Measurements from ENCODE around the gene MED22.
A peak's percentile ranks its signal among the peaks of the same experiment; 100 is the strongest.
"Not testable (repeated sequence)": the region's sequence is repeated elsewhere in the genome, so short reads cannot be mapped to it uniquely, and the experiment has no call there.

Gene MED22

GRCh38 chr9:133347985-133348717 is at the start of gene MED22, which contains the start of gene RPL7A:
MED22 (minus strand) TSS chr9:133348131; CDS start chr9:133346662, 1,469 bp downstream.
RPL7A (plus strand) TSS chr9:133348218; CDS start chr9:133348244, 26 bp downstream.
- peak; percentile 94 for DNase-seq

DNA sequence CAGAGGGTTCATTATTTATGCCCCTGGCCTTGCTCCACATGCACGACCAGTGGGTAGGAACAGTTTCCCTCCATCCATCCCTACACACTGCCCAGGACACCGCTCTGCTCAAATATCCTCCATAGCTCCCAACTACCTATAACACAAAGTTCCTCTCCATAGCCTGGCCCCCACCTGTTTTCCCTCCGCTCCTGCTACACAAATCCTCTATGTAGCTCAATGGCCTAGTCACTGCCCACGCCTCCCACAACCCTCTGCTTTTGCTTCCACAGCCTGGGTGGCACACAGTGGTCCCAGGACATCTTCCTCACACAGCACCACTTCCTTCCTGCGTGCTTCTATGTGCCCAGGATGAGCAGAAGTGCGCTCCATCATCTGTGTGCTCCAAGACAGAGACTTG is 49.4 kb upstream of the MED22 start:
- no peak for DNase-seq

DNA sequence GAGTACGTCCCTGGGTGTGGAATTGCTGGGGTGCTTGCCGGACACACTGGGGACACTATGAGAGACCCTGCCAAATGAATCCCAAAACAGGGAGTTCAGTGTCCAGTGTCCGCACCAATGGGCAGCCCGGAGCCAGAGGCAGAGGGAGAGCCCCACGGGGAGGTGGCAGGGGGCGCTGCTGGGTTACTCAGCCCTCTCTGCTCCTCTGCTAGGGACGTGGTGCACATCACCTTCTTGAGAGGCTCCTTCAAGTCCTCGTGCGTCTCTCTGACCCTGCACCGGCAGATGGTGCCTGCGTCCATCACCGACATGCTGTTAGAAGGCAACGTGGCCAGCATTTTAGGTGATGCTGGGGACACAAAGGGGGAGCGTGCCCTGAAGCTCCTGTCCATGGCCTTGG is 49.0 kb upstream of the MED22 start:
- no peak for DNase-seq

GRCh38 chr9:133394687-133395271 is 46.8 kb upstream of the MED22 start:
- DNase-seq, result no peak

GRCh38 chr9:133393399-133393798 is 45.5 kb upstream of the MED22 start:
- DNase-seq, result no peak

GRCh38 chr9:133392308-133392707 is 44.4 kb upstream of the MED22 start:
- DNase-seq, result not testable (repeated sequence)

GRCh38 chr9:133391449-133391848 is 43.5 kb upstream of the MED22 start:
- not testable (repeated sequence) for DNase-seq

DNA sequence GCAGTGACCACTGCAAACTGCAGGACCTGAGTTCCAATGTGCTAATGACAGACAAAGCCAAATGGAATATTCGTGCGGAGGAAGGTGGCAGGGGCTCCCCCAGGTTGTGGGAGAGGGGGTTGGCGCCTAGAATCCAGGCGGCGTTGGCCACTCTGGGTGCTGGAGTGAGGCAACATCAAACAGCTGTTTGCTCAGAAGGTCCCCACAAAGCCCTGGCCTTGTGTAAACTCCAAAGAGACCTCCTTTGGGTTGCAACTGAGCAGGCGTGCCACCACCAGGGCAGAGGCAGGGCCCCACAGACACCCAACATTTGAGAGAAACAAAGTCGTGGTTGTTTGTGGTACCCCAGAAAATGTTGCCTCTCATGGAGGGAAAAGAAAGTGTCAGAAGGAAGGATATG is 42.8 kb upstream of the MED22 start:
- no peak for DNase-seq

DNA sequence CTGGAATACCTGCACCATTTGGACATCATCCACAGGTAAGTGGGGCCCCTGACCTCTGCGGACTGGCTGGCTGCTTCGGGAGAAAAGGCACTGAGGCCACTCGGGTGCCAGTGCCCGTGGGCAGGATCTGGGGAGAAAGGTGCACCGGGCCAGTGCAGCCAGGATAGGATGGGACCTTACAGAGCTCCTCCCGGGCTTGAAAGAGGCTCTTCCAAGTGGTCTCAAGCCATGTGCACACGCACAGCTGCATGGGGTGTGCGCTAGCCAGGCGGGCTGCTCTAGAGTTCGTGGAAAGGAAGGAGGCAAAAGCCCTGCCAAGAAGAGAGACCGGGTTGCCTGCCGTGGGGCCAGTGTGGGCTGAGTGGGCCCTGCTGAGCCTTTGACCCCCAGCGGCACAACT is 41.6 kb upstream of the MED22 start:
- DNase-seq, result no peak

DNA sequence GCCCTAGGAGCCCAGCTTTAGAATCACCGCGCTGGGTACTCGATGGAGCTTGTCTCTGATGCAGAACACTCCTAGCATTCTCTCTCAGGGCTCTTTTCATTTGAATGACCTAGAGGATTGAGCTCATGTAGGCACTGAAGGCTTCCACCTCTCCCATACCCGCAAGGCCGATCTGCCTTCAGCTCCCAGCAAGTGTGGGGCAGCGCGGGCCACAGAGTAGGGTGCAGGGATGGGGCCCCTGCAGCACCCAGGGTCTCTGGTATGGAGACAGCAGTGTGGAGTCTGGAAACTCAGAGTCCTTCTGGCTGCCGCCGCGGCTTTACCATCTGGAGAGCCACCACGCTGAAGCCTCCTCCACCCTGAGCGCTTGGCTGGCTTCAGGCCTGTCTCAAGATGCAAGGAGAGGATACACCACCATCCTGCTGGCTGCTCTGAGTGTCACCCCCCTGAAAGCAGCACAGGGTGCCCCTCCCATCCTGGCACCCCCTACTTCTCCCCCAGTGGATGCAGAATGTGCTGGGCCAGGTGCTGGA is 41.2 kb upstream of the MED22 start:
- DNase-seq, result no peak

GRCh38 chr9:133387680-133388079 is 39.7 kb upstream of the MED22 start:
- DNase-seq, result no peak

DNA sequence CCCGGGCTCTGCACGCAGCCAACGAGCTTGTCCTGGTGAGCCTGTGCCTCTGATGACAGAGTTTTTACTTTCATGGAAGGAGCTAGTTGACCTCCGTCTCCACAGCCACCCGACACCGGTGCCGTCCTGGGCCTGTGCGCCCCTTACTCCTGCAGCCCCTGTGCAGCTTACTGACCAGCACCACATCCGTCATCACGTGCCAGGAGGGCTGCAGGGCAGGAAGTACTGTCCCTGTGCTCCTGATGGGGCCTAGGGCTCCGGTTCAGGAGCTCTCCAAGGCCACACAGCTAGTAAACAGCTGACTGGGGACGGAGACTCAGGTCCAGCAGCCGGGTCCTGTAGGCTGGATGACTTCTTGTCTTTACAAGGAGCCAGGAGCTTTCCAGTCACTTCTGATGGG is 38.4 kb upstream of the MED22 start:
- no peak for DNase-seq

DNA sequence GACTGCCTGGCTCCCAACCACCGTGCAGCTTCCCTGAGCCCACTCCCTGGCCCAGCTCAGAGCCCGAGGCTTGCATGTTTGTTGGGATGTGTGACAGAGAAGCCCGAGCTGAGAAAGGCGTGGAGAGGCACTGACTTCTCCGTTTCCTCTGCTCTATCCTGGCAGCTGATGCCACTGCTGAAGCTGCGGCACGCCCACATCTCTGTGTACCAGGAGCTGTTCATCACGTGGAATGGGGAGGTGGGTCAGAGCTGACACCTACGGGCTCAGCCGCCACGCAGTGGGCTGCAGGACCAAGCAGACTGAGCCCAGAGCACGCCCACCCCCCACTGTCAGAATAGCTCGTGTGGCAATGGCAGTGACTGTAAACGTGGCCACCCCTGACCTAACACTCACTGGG is 37.5 kb upstream of the MED22 start:
- no peak for DNase-seq

DNA sequence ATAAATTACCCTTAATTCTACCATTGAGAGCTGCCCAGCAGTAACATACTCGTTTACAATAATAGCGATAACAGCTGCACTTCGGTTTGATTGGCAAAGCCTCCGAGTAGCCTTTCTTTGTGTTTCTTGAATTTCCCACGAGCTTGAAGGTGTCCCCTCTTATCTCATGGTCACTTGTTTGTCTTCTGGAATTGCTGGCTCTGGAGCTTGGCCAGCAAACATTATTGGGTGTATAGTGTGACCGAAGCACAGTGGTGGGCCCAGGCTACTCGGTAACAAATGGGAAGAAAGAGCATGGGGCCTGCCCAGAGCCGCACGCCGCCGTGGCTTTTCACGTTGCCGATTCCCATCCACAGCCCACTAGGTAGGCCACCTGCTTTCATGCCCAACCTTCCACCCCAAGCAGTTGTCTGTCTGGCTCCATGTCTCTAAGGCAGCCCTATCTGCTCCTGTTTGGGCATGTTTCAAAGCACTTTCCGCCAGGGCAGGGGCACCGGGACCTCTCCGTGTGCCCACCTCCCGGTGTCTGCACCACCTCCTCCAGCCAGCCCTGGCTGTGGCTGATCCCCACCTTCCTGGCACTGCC is 36.9 kb upstream of the MED22 start:
- no peak for DNase-seq

GRCh38 chr9:133383438-133383837 is 35.5 kb upstream of the MED22 start:
- DNase-seq, result no peak

DNA sequence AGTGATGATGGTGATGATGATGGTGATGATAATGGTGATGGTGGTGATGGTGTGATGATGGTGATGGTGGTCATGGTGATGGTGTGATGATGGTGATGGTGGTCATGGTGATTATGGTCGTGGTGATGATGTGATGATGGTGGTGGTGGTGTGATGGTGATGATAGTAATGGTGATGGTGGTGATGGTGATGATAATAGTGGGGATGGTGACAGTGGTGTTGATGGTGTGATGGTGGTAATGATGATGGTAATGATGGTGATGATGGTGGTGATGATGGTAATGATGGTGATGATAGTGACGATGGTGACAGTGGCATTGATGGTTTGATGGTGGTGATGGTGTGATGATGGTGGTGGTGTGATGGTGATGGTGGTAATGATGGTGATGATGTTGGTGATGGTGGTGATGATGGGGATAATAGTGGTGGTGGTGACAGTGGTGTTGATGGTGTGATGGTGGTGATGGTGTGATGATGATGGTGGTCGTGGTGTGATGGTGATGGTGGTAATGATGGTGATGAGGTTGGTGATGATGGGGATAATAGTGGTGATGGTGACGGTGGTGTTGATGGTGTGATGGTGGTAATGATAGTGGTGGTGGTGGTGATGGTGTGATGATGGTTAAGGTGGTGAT is 34.7 kb upstream of the MED22 start:
- no peak for DNase-seq

- DNase-seq, result no peak
Observed at GRCh38 chr9:133380734-133381133, 32.8 kb upstream of the MED22 start.

- no peak for DNase-seq
Observed at GRCh38 chr9:133379153-133380086, 31.5 kb upstream of the MED22 start.

GRCh38 chr9:133378408-133378962 is 30.6 kb upstream of the MED22 start:
- DNase-seq, result no peak

DNA sequence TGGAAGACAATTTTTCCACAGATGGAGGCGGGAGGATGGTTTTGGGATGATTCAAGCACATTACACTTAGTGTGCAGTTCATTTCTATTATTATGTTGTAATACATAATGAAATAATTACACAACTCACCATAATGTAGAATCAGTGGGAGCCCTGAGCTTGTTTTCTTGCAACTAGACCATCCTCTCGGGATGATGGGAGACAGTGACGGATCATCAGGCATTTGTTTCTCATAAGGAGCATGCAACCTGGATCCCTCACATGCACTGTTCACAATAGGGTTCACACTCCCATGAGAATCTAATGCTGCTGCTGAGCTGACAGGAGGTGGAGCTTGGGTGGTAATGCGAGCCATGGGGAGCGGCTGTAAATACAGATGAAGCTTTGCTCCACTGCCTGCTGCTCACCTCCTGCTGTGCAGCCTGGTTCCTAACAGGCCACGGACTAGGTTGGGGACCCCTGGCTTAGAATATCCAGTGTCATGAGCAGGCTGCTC is 29.8 kb upstream of the MED22 start:
- DNase-seq, result no peak

- DNase-seq, result not testable (repeated sequence)
Observed at GRCh38 chr9:133377280-133377679, 29.3 kb upstream of the MED22 start.

Measured in CD4-positive, alpha-beta T cell treated with Interleukin-15 for 1 hour (primary cell).